Measurements from ENCODE around the gene TOR2A. TPM values are rescaled to one million over a fixed set of nuclear protein-coding genes. Genes with fewer than 3 reads are reported as not detected.
A peak's percentile ranks its signal among the peaks of the same experiment; 100 is the strongest.
"Not testable (repeated sequence)": the region's sequence is repeated elsewhere in the genome, so short reads cannot be mapped to it uniquely, and the experiment has no call there.

The TOR2A gene
- total RNA-seq, 1 experiment from 2014 or later = 13.2 TPM

DNA sequence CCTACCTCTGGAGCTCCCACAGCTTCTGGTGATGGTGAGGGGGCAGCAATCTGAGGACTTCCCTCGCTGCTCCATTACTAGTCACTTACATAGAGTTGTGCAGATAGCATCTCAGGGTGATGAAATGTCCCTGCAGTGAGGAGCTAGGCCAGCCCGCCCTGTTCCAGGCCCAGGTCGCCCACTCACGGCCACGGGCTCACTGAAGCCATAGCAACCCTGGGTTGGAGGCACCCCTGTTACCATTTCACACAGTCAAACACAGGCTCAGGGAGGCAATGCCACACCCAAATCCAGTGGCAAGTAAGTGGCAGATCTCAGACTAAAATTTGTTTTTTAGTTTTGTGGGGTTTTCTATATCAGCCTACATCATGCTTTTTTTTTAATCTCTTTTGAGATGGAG lies 23.7 kb upstream of the TOR2A start:
- Histone ChIP-seq H4K20me1 (ENCODE audit: control insufficient read depth, insufficient read depth, insufficient read length) (no peaks in the 10 kb centered on the region), H3K56ac (ENCODE audit: insufficient read length, low read depth, low read length) (no peak overlapping the region), H2BK5ac (ENCODE audit: insufficient read length, low read length) (no peak overlapping the region), H3K4me2 (ENCODE audit: insufficient read depth, insufficient read length, low read length) (no peak overlapping the region), H3K79me2 (ENCODE audit: insufficient read depth, low read length) (no peaks in the 10 kb centered on the region), H2AFZ (ENCODE audit: low read length) (no peak overlapping the region), H3K23ac (ENCODE audit: insufficient read length, low read depth, low read length) (no peak overlapping the region), H3K4me1 (ENCODE audit: insufficient read depth, low read length) (peaks cover 10% of the 10 kb centered on the region; the same call in 1 of the 2 replicates), H3K14ac (ENCODE audit: insufficient read depth, low read length) (no peak overlapping the region), H2BK120ac (ENCODE audit: low read depth, low read length, poor library complexity, severe bottlenecking) (no peak overlapping the region), H2BK12ac (ENCODE audit: insufficient read length, low read depth, low read length) (no peak overlapping the region), H2BK20ac (ENCODE audit: low read depth, low read length, poor library complexity, severe bottlenecking) (no peak overlapping the region), H3K9ac (ENCODE audit: extremely low read depth, insufficient read length, low read length) (no peak overlapping the region), H4K91ac (ENCODE audit: insufficient read length, low read depth, low read length) (no peak overlapping the region), H2BK15ac (ENCODE audit: low read depth, low read length) (no peak overlapping the region), H3K9me3 (ENCODE audit: control insufficient read depth, low read depth, low read length) (no peaks in the 10 kb centered on the region), H3K18ac (ENCODE audit: insufficient read length, low read depth, low read length) (no peak overlapping the region), H3K23me2 (ENCODE audit: insufficient read length, low read depth, low read length, poor library complexity, severe bottlenecking) (peaks cover 6% of the 10 kb centered on the region), H3T11ph (ENCODE audit: low read length) (no peak overlapping the region), H2AK5ac (ENCODE audit: insufficient read length, low read length) (no peak overlapping the region), H3K27me3 (ENCODE audit: insufficient read depth, low read length) (no peaks in the 10 kb centered on the region; the same call in 1 of the 2 replicates), H4K5ac (ENCODE audit: insufficient read length, low read depth, low read length) (no peak overlapping the region), H3K79me1 (ENCODE audit: insufficient read depth, low read depth, low read length, poor library complexity, severe bottlenecking) (no peaks in the 10 kb centered on the region), H3K27ac (ENCODE audit: insufficient read length, low read depth, low read length) (no peak overlapping the region), H3K4ac (ENCODE audit: low read depth, low read length) (no peak overlapping the region), H4K8ac (replicated peaks; ENCODE audit: insufficient read length, low read depth, low read length) (no peak overlapping the region)
- TF ChIP-seq, protein P1, sequence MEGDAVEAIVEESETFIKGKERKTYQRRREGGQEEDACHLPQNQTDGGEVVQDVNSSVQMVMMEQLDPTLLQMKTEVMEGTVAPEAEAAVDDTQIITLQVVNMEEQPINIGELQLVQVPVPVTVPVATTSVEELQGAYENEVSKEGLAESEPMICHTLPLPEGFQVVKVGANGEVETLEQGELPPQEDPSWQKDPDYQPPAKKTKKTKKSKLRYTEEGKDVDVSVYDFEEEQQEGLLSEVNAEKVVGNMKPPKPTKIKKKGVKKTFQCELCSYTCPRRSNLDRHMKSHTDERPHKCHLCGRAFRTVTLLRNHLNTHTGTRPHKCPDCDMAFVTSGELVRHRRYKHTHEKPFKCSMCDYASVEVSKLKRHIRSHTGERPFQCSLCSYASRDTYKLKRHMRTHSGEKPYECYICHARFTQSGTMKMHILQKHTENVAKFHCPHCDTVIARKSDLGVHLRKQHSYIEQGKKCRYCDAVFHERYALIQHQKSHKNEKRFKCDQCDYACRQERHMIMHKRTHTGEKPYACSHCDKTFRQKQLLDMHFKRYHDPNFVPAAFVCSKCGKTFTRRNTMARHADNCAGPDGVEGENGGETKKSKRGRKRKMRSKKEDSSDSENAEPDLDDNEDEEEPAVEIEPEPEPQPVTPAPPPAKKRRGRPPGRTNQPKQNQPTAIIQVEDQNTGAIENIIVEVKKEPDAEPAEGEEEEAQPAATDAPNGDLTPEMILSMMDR (conservative IDR thresholded peaks at IDR 0.05) = no peak
- Mint-ChIP-seq H3K4me3 (peak overlapping the region in 1 of 2 experiments; percentile 46; a peak in 2 of 5 replicates), H3K36me3 (ENCODE audit: insufficient read depth in 1 of 3, low read depth in 3 of 3) (no peaks in the 10 kb centered on the region), H3K27ac (peak overlapping the region in 1 of 3 experiments; percentile 59; a peak in 1 of 7 replicates), H3K9me3 (no peaks in the 10 kb centered on the region), H3K27me3 (ENCODE audit: low read depth) (peaks cover 32% of the 10 kb centered on the region), H3K4me1 (peaks cover 24 to 32% of the 10 kb centered on the region in 2 experiments)
- DNase-seq = no peak
- WGBS (ENCODE audit: extremely low coverage, insufficient read length, low lambda C conversion rate) = no CpG with 5 or more reads among the region's 5 CpGs

DNA sequence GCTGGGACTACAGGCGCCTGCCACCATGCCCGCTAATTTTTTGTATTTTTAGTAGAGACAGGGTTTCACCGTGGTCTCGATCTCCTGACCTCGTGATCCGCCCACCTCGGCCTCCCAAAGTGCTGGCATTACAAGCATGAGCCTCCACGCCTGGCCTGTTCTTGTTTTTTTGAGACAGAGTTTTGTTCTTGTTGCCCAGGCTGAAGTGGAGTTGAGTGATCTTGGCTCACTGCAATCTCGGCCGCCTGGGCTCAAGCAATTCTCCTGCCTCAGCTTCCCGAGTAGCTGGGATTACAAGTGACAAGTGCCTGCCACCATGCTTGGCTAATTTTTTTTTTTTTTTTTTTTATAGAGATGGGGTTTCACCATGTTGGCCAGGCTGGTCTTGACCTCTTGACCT lies 21.7 kb upstream of the TOR2A start:
- not testable (repeated sequence) for H2BK20ac ChIP-seq (ENCODE audit: low read depth, low read length, poor library complexity, severe bottlenecking); H4K8ac ChIP-seq (replicated peaks; ENCODE audit: insufficient read length, low read depth, low read length); H2AFZ ChIP-seq (ENCODE audit: low read length); H4K20me1 ChIP-seq (ENCODE audit: control insufficient read depth, insufficient read depth, insufficient read length); H2BK12ac ChIP-seq (ENCODE audit: insufficient read length, low read depth, low read length); H3K18ac ChIP-seq (ENCODE audit: insufficient read length, low read depth, low read length); H3K79me1 ChIP-seq (ENCODE audit: insufficient read depth, low read depth, low read length, poor library complexity, severe bottlenecking); H3K36me3 Mint-ChIP-seq (ENCODE audit: insufficient read depth in 1 of 3, low read depth in 3 of 3); H2BK15ac ChIP-seq (ENCODE audit: low read depth, low read length); H3K9me3 ChIP-seq (ENCODE audit: control insufficient read depth, low read depth, low read length); H3K14ac ChIP-seq (ENCODE audit: insufficient read depth, low read length); H3K23ac ChIP-seq (ENCODE audit: insufficient read length, low read depth, low read length); H3K4ac ChIP-seq (ENCODE audit: low read depth, low read length); H3K27ac ChIP-seq (ENCODE audit: insufficient read length, low read depth, low read length); H3K4me2 ChIP-seq (ENCODE audit: insufficient read depth, insufficient read length, low read length); H2BK120ac ChIP-seq (ENCODE audit: low read depth, low read length, poor library complexity, severe bottlenecking); H3K4me3 Mint-ChIP-seq; H3K27ac Mint-ChIP-seq; H2AK5ac ChIP-seq (ENCODE audit: insufficient read length, low read length); H4K5ac ChIP-seq (ENCODE audit: insufficient read length, low read depth, low read length); H3K9me3 Mint-ChIP-seq; DNase-seq; H2BK5ac ChIP-seq (ENCODE audit: insufficient read length, low read length); H3T11ph ChIP-seq (ENCODE audit: low read length); H3K23me2 ChIP-seq (ENCODE audit: insufficient read length, low read depth, low read length, poor library complexity, severe bottlenecking); H3K56ac ChIP-seq (ENCODE audit: insufficient read length, low read depth, low read length); H3K79me2 ChIP-seq (ENCODE audit: insufficient read depth, low read length); H3K4me1 ChIP-seq (ENCODE audit: insufficient read depth, low read length); H4K91ac ChIP-seq (ENCODE audit: insufficient read length, low read depth, low read length); H3K9ac ChIP-seq (ENCODE audit: extremely low read depth, insufficient read length, low read length); H3K27me3 ChIP-seq (ENCODE audit: insufficient read depth, low read length)
- peaks cover 9 to 11% of the 10 kb centered on the region in 2 experiments for H3K4me1 Mint-ChIP-seq
- H3K27me3 Mint-ChIP-seq (ENCODE audit: low read depth) = peaks cover 48% of the 10 kb centered on the region
- WGBS (ENCODE audit: extremely low coverage, insufficient read length, low lambda C conversion rate) = no CpG with 5 or more reads among the region's 11 CpGs
